HepG2 (cell line): Measurements from ENCODE around the gene PYGL. TPM values are rescaled to one million over a fixed set of nuclear protein-coding genes. Genes with fewer than 3 reads are reported as not detected.

Source experiments
- AGO2 ChIP-seq: fragments of 200-400 bp; formaldehyde crosslinking; optimal IDR thresholded peaks from 2 replicates; pipeline ENCODE3; 2017; ENCODE audit warnings: mild to moderate bottlenecking, low read depth, low read length, moderate library complexity
- DZIP1 ChIP-seq: sonication (generic); formaldehyde crosslinking; IDR thresholded peaks from 2 replicates; pipeline ENCODE4 v1.5.0; 2020; ENCODE audit warnings: mild to moderate bottlenecking, missing genetic modification reagents
- ELF4 ChIP-seq: sonication (generic); formaldehyde crosslinking; IDR thresholded peaks from 2 replicates; pipeline ENCODE4 v1.5.0; 2020; ENCODE audit warnings: missing genetic modification reagents, mild to moderate bottlenecking, moderate library complexity, borderline replicate concordance
- FOXM1 ChIP-seq: sonication (generic); formaldehyde crosslinking; IDR thresholded peaks from 2 replicates; pipeline ENCODE4 v1.5.0; 2020; ENCODE audit warnings: missing genetic modification reagents
- FOXO4 ChIP-seq: sonication (generic); formaldehyde crosslinking; conservative IDR thresholded peaks from 2 replicates; pipeline ENCODE4 v1.8.1; 2023; ENCODE audit warnings: missing genetic modification reagents
- KAT2B ChIP-seq: fragments of 150-350 bp; IDR thresholded peaks from 2 replicates; pipeline ENCODE4 v1.6.1; 2014; ENCODE audit warnings: low read depth, low read length, borderline replicate concordance
- KDM3A ChIP-seq: IDR thresholded peaks from 2 replicates; pipeline ENCODE4 v1.6.1; 2018; ENCODE audit warnings: low read depth, missing compliant biosample characterization
- MED1 ChIP-seq: sonication (generic); formaldehyde crosslinking; IDR thresholded peaks from 2 replicates; pipeline ENCODE4 v1.4.0; 2020; ENCODE audit warnings: missing genetic modification reagents
- MTA3 ChIP-seq: sonication (generic); formaldehyde crosslinking; IDR thresholded peaks from 2 replicates; pipeline ENCODE4 v1.4.0; 2020; ENCODE audit warnings: missing genetic modification reagents
- MYPOP ChIP-seq: sonication (generic); formaldehyde crosslinking; IDR thresholded peaks from 2 replicates; pipeline ENCODE4 v1.8.1; 2023; ENCODE audit warnings: mild to moderate bottlenecking, moderate library complexity, missing genetic modification reagents
- NPAS2 ChIP-seq: sonication (generic); formaldehyde crosslinking; IDR thresholded peaks from 2 replicates; pipeline ENCODE4 v1.8.0; 2022; ENCODE audit warnings: mild to moderate bottlenecking, missing genetic modification reagents, borderline replicate concordance
- ZBTB1 ChIP-seq: sonication (generic); formaldehyde crosslinking; IDR thresholded peaks from 2 replicates; pipeline ENCODE4 v1.4.0; 2020; ENCODE audit warnings: missing genetic modification reagents, borderline replicate concordance
- ZFP36 ChIP-seq: fragments of 150-350 bp; IDR thresholded peaks from 2 replicates; pipeline ENCODE4 v1.6.1; 2018; ENCODE audit warnings: borderline replicate concordance, low read length, low read depth; ENCODE audit not compliant: partially characterized antibody
- ZFP62 ChIP-seq: sonication (generic); formaldehyde crosslinking; IDR thresholded peaks from 2 replicates; pipeline ENCODE4 v1.4.0; 2020; ENCODE audit warnings: missing genetic modification reagents
- ZMAT3 ChIP-seq: sonication (generic); formaldehyde crosslinking; conservative IDR thresholded peaks from 2 replicates; pipeline ENCODE4 v1.7.0; 2021; ENCODE audit warnings: missing genetic modification reagents
- ZMAT5 ChIP-seq: sonication (generic); formaldehyde crosslinking; IDR thresholded peaks from 2 replicates; pipeline ENCODE4 v1.5.0; 2020; ENCODE audit warnings: mild to moderate bottlenecking, low read depth, missing genetic modification reagents, borderline replicate concordance
- ZNF10 ChIP-seq: sonication (generic); formaldehyde crosslinking; IDR thresholded peaks from 2 replicates; pipeline ENCODE4 v1.4.0; 2020; ENCODE audit warnings: mild to moderate bottlenecking, low read depth, missing genetic modification reagents, borderline replicate concordance
- ZNF235 ChIP-seq: sonication (generic); formaldehyde crosslinking; IDR thresholded peaks from 2 replicates; pipeline ENCODE4 v1.8.1; 2023; ENCODE audit warnings: mild to moderate bottlenecking, missing genetic modification reagents, borderline replicate concordance
- ZNF749 ChIP-seq: sonication (generic); formaldehyde crosslinking; IDR thresholded peaks from 2 replicates; pipeline ENCODE4 v1.8.0; 2022; ENCODE audit warnings: mild to moderate bottlenecking, missing genetic modification reagents, moderate library complexity, borderline replicate concordance
- ZNF766 ChIP-seq: sonication (generic); formaldehyde crosslinking; IDR thresholded peaks from 2 replicates; pipeline ENCODE4 v1.5.0; 2020; ENCODE audit warnings: missing genetic modification reagents, borderline replicate concordance
- ZSCAN22 ChIP-seq: sonication (generic); formaldehyde crosslinking; IDR thresholded peaks from 2 replicates; pipeline ENCODE4 v1.4.0; 2020; ENCODE audit warnings: mild to moderate bottlenecking, missing genetic modification reagents
- polyA plus RNA-seq, 8 experiments: library from polyadenylated mRNA; depleted of rRNA in 3 of 8; stranded (reverse) in 7 of 8; unstranded in 1 of 8; fragments of >200 nt; fragmentation: Illumina TruSeq in 4 of 8; extraction: Trizol in 4 of 8; gene quantifications; 2 replicates each; pipeline versions ENCODE4 v1.2.1 to v1.2.3, GENCODE V29; 2011 to 2016; ENCODE audit warnings: low read depth in 4 of 8, missing spikeins in 1 of 8, mixed read lengths in 1 of 8; ENCODE audit not compliant: insufficient read depth in 1 of 8
- total RNA-seq, 5 experiments: library from RNA; depleted of rRNA; stranded (reverse); fragments of >200 nt; fragmentation: Illumina TruSeq; extraction: Trizol; gene quantifications; 2 replicates each; pipeline ENCODE4 v1.2.3, GENCODE V29; 2016; ENCODE audit warnings: low read depth in 1 of 5

PYGL gene
- total and polyA plus RNA-seq, 2 of the 13 experiments (the other 11 are each of a cell fraction or from before 2014, with no cell fraction given): 98.4 to 110 TPM

GRCh38 chr14:50943943-50944646 lies at the start of gene PYGL (continued):
- TF ChIP-seq KAT2B (no peak), ZBTB1 (CRISPR knock-in tag) (no peak), ELF4 (CRISPR knock-in tag) (no peak), ZFP62 (CRISPR knock-in tag) (no peak), MED1 (peak; percentile 44; the same call in 1 of the 2 replicates), ZNF10 (CRISPR knock-in tag) (no peak), FOXM1 (no peak), DZIP1 (peak; percentile 50; the same call in 1 of the 2 replicates), ZMAT3 (CRISPR knock-in tag) (peak; percentile 42; the same call in 1 of the 2 replicates), NPAS2 (CRISPR knock-in tag) (no peak; the same call in 1 of the 2 replicates), AGO2 (peak; percentile 95), ZSCAN22 (CRISPR knock-in tag) (no peak), MTA3 (CRISPR knock-in tag) (no peak), KDM3A (CRISPR knock-in tag) (no peak), ZNF766 (CRISPR knock-in tag) (peak; percentile 55; the same call in 1 of the 2 replicates), MYPOP (CRISPR knock-in tag) (peak; percentile 81), ZNF235 (CRISPR knock-in tag) (peak; percentile 68; the same call in 1 of the 2 replicates), ZFP36 (no peak), ZMAT5 (no peak), ZNF749 (CRISPR knock-in tag) (no peak; the same call in 1 of the 2 replicates), FOXO4 (CRISPR knock-in tag) (peak; percentile 80; the same call in 1 of the 2 replicates)
